ENCODE measurements around the gene CTRL.

Gene CTRL

DNA sequence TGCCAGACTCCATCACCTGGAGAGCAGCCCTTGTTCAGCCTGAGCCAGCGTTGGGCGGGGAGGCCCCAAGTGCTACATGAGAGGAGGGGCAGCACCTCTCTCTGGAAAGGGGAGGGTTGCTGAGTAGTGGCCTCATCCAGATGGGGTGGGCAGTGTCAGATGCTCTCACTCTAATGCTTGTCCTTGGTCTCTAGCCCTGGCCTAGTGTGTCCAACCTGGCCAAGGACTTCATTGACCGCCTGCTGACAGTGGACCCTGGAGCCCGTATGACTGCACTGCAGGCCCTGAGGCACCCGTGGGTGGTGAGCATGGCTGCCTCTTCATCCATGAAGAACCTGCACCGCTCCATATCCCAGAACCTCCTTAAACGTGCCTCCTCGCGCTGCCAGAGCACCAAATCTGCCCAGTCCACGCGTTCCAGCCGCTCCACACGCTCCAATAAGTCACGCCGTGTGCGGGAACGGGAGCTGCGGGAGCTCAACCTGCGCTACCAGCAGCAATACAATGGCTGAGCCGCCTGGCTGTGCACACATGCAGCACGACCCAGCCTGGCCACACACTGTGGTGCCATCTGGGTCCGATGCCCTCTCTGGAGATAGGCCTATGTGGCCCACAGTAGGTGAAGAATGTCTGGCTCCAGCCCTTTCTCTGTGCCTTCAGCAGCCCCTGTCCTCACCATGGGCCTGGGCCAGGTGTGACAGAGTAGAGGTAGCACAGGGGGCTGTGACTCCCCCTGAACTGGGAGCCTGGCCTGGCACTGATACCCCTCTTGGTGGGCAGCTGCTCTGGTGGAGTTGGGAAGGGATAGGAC lies 4.3 kb downstream of the CTRL start:
- DNase-seq: no peak
- Mint-ChIP-seq H3K4me1 (peaks cover 15% of the 10 kb centered on the region), H3K9me3 (no peaks in the 10 kb centered on the region), H3K27me3 (ENCODE audit: low read depth, poor library complexity) (peaks cover 4% of the 10 kb centered on the region), H3K27ac (peak overlapping the region; percentile 71), H3K4me3 (no peak overlapping the region), H3K36me3 (ENCODE audit: low read depth) (peaks cover 8% of the 10 kb centered on the region)
- TF ChIP-seq, protein P1, sequence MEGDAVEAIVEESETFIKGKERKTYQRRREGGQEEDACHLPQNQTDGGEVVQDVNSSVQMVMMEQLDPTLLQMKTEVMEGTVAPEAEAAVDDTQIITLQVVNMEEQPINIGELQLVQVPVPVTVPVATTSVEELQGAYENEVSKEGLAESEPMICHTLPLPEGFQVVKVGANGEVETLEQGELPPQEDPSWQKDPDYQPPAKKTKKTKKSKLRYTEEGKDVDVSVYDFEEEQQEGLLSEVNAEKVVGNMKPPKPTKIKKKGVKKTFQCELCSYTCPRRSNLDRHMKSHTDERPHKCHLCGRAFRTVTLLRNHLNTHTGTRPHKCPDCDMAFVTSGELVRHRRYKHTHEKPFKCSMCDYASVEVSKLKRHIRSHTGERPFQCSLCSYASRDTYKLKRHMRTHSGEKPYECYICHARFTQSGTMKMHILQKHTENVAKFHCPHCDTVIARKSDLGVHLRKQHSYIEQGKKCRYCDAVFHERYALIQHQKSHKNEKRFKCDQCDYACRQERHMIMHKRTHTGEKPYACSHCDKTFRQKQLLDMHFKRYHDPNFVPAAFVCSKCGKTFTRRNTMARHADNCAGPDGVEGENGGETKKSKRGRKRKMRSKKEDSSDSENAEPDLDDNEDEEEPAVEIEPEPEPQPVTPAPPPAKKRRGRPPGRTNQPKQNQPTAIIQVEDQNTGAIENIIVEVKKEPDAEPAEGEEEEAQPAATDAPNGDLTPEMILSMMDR (IDR thresholded peaks at IDR 0.05): no peak

DNA sequence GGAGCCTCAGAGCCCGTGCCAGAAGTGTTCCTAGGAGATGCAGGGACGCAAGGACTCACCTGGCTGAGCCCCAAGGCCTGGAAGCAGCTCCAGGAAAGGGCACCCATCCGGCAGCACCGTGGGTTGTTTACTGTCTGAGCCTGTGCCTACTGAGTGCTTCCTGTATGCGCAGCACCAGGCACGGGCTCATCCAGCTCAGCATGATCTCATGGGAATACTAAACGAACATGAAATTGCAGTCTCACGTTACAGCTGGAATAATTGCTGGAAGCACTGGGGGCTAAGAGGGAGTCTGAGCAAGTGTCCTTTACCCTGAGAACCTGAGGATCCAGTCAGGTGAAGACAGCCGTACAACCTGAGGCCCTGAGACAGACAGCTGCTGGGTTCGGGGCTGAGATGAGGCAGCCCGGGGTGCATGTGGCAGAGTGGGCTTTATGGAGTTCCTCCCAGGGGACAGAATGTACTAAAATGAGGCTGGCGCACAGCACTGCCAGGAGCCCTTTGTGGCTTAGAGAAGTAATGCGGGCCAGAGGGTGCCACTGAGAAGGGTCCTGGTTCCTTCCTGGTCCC lies 5.4 kb downstream of the CTRL start:
- peaks cover under 1% of the 10 kb centered on the region for H3K27me3 Mint-ChIP-seq (ENCODE audit: low read depth, poor library complexity)
- DNase-seq: no peak
- H3K27ac Mint-ChIP-seq: peak overlapping the region; percentile 71
- no peak overlapping the region for H3K4me3 Mint-ChIP-seq
- peaks cover 11% of the 10 kb centered on the region for H3K36me3 Mint-ChIP-seq (ENCODE audit: low read depth)
- H3K4me1 Mint-ChIP-seq: peaks cover 15% of the 10 kb centered on the region
- no peaks in the 10 kb centered on the region for H3K9me3 Mint-ChIP-seq
- TF ChIP-seq, protein P1 (IDR thresholded peaks at IDR 0.05): no peak

DNA sequence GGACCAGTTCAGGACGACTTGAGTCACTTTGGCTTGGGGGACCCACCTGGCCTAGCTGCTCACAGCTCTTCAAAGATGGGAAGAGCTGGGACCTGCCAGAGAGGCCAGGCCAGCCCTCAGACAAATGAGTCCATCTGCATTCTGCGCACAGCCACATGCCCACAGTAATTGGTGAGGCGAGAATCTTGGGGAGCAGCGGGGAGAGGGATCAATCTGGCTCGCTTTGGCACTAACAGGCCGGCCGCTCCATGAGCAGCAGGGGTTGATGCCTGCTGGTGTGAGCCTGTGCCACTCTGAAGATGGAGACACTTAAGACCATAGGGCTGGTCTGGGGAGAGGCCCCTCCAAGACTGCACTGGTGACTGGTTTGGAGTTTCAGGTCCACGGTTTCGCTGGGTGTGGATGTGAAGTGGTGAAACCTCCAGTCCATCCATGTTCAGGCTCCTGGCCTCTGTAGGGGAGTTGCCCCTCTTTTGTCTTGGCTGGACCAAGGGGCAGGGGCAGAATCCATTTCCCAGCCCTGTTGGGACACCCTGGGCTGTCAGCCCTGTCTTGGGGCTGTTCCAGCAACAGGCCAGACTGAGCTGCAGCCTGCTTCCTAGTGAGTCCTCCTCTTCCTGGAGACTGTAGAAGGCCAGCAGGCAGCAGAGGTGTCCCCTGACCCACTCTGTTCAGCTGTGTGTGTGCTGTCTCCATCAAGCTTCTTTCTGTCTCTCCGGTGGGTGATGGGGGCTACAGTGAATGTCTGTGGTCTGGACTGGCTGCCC lies 7.3 kb downstream of the CTRL start:
- no peaks in the 10 kb centered on the region for H3K9me3 Mint-ChIP-seq

DNA sequence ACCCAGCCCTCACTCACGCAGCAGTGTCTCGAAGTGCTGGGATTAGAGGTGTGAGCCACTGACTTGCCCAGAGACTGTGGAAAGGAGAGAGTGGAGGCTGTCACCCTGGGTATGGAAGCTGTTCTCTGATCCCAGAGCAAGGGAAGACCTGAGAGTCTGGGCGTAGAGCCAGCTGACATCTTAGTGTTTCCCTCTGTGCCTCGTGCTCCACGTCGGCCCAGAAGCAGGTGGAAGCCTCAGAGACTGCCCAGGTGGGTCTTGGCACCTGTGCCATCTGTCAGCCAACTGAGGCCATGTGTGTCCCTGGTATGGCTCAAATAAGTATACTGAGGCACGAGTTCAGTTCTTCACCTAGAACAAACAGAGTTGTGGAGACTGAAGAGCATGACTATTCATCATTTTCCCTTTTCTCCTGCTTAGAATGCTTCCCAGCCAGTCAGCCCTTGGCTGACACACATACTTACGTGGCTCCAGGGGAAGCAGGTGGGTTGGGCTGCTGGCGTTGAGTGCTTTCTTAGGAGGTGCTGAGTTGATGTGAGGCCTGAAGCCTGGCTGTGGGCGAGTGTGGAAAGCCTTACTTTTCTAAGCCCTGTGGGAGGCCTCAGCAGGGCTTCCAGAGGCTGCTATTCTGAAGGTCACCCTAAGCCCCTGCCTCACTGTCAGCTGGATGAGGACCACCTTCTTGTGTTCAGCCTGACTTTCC lies 8.1 kb downstream of the CTRL start:
- DNase-seq: no peak
- Mint-ChIP-seq H3K27me3 (ENCODE audit: low read depth, poor library complexity) (no peaks in the 10 kb centered on the region), H3K4me3 (no peak overlapping the region), H3K4me1 (peaks cover 22% of the 10 kb centered on the region), H3K36me3 (ENCODE audit: low read depth) (peaks cover 11% of the 10 kb centered on the region), H3K27ac (peak overlapping the region; percentile 29), H3K9me3 (no peaks in the 10 kb centered on the region)
- TF ChIP-seq, protein P1 (IDR thresholded peaks at IDR 0.05): no peak

More for the DNA sequence above, 7.3 kb downstream of the CTRL start:
- H3K27me3 Mint-ChIP-seq (ENCODE audit: low read depth, poor library complexity): no peaks in the 10 kb centered on the region
- peaks cover 11% of the 10 kb centered on the region for H3K36me3 Mint-ChIP-seq (ENCODE audit: low read depth)
- TF ChIP-seq, protein P1 (IDR thresholded peaks at IDR 0.05): no peak
- H3K4me1 Mint-ChIP-seq: peaks cover 16% of the 10 kb centered on the region
- DNase-seq: no peak
- H3K27ac Mint-ChIP-seq: no peak overlapping the region
- no peak overlapping the region for H3K4me3 Mint-ChIP-seq

DNA sequence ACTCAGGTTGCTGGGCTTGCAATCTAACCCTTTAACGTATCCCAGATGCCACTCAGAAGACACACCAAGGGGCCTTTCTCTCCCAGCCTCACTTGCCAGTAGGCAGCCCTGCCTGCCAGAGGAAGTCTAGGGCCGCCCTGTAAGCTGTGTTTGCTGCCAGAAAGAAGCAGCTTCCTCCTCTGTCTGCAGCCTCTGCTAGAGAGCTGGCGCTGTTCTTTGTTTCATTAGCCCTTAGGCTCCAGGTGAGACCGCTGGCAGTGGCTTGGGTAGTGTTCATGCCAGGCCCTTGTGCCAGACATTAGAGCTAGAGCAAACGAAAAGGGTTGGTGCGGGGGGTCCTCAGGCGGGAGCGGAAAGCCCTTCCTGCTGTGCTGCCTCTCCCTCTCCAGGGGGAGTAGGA lies 8.9 kb downstream of the CTRL start:
- peaks cover 25% of the 10 kb centered on the region for H3K4me1 Mint-ChIP-seq
- no peak for DNase-seq
- H3K27me3 Mint-ChIP-seq (ENCODE audit: low read depth, poor library complexity): no peaks in the 10 kb centered on the region
- peak overlapping the region; percentile 93 for H3K27ac Mint-ChIP-seq
- TF ChIP-seq, protein P1 (IDR thresholded peaks at IDR 0.05): no peak
- H3K36me3 Mint-ChIP-seq (ENCODE audit: low read depth): peaks cover 8% of the 10 kb centered on the region
- H3K9me3 Mint-ChIP-seq: no peaks in the 10 kb centered on the region
- H3K4me3 Mint-ChIP-seq: no peak overlapping the region
